OCI-LY1 (cell line): ENCODE measurements around the gene CACNB2.

ENCODE experiments used
- H2AFZ ChIP-seq: fragments of 200-600 bp; sonication (generic), shearing (Covaris generic); 2 replicates; pipeline ENCODE4 v1.6.0; 2014; ENCODE audit warnings: antibody characterized with exemption, mild to moderate bottlenecking, low read length
- H3F3A ChIP-seq: fragments of 200-600 bp; sonication (generic), shearing (Covaris generic); 2 replicates; pipeline ENCODE4 v1.6.0; 2014; ENCODE audit warnings: mild to moderate bottlenecking, antibody characterized with exemption, low read length, moderate library complexity; ENCODE audit not compliant: insufficient read depth
- H3K27ac ChIP-seq: fragments of 200-600 bp; sonication (generic); 2 replicates; pipeline ENCODE4 v1.5.1; 2014; ENCODE audit warnings: low read length, mixed run types, mild to moderate bottlenecking, low read depth; ENCODE audit not compliant: poor library complexity, severe bottlenecking
- H3K27me3 ChIP-seq: fragments of 200-600 bp; sonication (generic); 2 replicates; pipeline ENCODE4 v1.6.0; 2014; ENCODE audit warnings: antibody characterized with exemption, mild to moderate bottlenecking, low read length, moderate library complexity; ENCODE audit not compliant: insufficient read depth
- H3K36me3 ChIP-seq: fragments of 200-600 bp; sonication (generic); 2 replicates; pipeline ENCODE4 v1.6.1; 2014; ENCODE audit warnings: mild to moderate bottlenecking, antibody characterized with exemption, low read length, moderate library complexity, mixed read lengths; ENCODE audit not compliant: insufficient read depth
- H3K4me1 ChIP-seq: fragments of 200-600 bp; sonication (generic); 2 replicates; pipeline ENCODE4 v1.5.1; 2014; ENCODE audit warnings: mild to moderate bottlenecking, low read length, moderate library complexity; ENCODE audit not compliant: insufficient read depth, severe bottlenecking
- H3K4me2 ChIP-seq: fragments of 200-600 bp; sonication (generic), shearing (Covaris generic); 2 replicates; pipeline ENCODE4 v1.6.1; 2014; ENCODE audit warnings: low read length
- H3K4me3 ChIP-seq: fragments of 200-600 bp; sonication (generic); 2 replicates; pipeline ENCODE4 v1.5.1; 2014; ENCODE audit warnings: low read length, low read depth, mild to moderate bottlenecking, mixed read lengths; ENCODE audit not compliant: poor library complexity, severe bottlenecking
- H3K79me2 ChIP-seq: fragments of 200-600 bp; shearing (Covaris generic); 2 replicates; pipeline ENCODE4 v1.6.1; 2016; ENCODE audit warnings: mixed run types, low read length, mixed read lengths; ENCODE audit not compliant: insufficient read depth
- H3K9ac ChIP-seq: fragments of 200-600 bp; sonication (generic), shearing (Covaris generic); 2 replicates; pipeline ENCODE4 v1.6.1; 2014; ENCODE audit warnings: mild to moderate bottlenecking, low read length, mixed read lengths
- H3K9me2 ChIP-seq: fragments of 200-600 bp; sonication (generic), shearing (Covaris generic); 2 replicates; pipeline ENCODE4 v1.6.1; 2014; ENCODE audit warnings: low read depth, mild to moderate bottlenecking, low read length, mixed read lengths
- H3K9me3 ChIP-seq: fragments of 200-600 bp; shearing (Covaris generic); 2 replicates; pipeline ENCODE4 v1.6.1; 2014; ENCODE audit warnings: low read length, mixed read lengths
- H4K20me1 ChIP-seq: fragments of 200-600 bp; sonication (generic), shearing (Covaris generic); 2 replicates; pipeline ENCODE4 v1.6.0; 2016; ENCODE audit warnings: mild to moderate bottlenecking, low read length; ENCODE audit not compliant: insufficient read depth
- CTCF ChIP-seq: fragments of 200-600 bp; sonication (generic), shearing (Covaris generic); IDR thresholded peaks from 2 replicates; pipeline ENCODE4 v1.5.1; 2017; ENCODE audit warnings: mild to moderate bottlenecking, antibody characterized with exemption, low read length, moderate library complexity, mixed read lengths
- EZH2 ChIP-seq: fragments of 200-600 bp; sonication (generic), shearing (Covaris generic); IDR thresholded peaks from 2 replicates; pipeline ENCODE4 v1.8.0; 2017; ENCODE audit warnings: borderline replicate concordance, mixed run types, mild to moderate bottlenecking, antibody characterized with exemption, low read length, moderate library complexity, mixed read lengths

Gene CACNB2

GRCh38 chr10:18376650-18377049, 236.4 kb downstream of the CACNB2 start:
- H3K79me2 ChIP-seq = no peaks in the 10 kb centered on the region
- H3K9me3 ChIP-seq = peaks cover 5% of the 10 kb centered on the region; the same call in 1 of the 2 replicates

GRCh38 chr10:18377898-18378297, 237.7 kb downstream of the CACNB2 start:
- Histone ChIP-seq H3F3A (no peaks in the 10 kb centered on the region), H3K79me2 (no peaks in the 10 kb centered on the region), H3K9me2 (no peaks in the 10 kb centered on the region), H3K4me2 (no peak overlapping the region), H3K4me3 (no peak overlapping the region), H2AFZ (no peak overlapping the region; the same call in 1 of the 2 replicates), H4K20me1 (no peaks in the 10 kb centered on the region), H3K4me1 (peaks cover 19% of the 10 kb centered on the region), H3K9ac (no peak overlapping the region), H3K36me3 (no peaks in the 10 kb centered on the region), H3K27ac (no peak overlapping the region), H3K27me3 (no peaks in the 10 kb centered on the region), H3K9me3 (peaks cover 5% of the 10 kb centered on the region; the same call in 1 of the 2 replicates)
- TF ChIP-seq EZH2 (no peak), CTCF (no peak)

More at GRCh38 chr10:18376650-18377049, 236.4 kb downstream of the CACNB2 start:
- TF ChIP-seq CTCF (no peak), EZH2 (no peak)
- Histone ChIP-seq H3K9me2 (no peaks in the 10 kb centered on the region), H3K27ac (no peak overlapping the region), H3F3A (no peaks in the 10 kb centered on the region), H3K4me2 (no peak overlapping the region), H3K4me3 (no peak overlapping the region), H3K9ac (no peak overlapping the region), H3K36me3 (no peaks in the 10 kb centered on the region), H3K27me3 (no peaks in the 10 kb centered on the region), H4K20me1 (no peaks in the 10 kb centered on the region), H2AFZ (no peak overlapping the region), H3K4me1 (peaks cover 19% of the 10 kb centered on the region)

- Histone ChIP-seq H3K27ac (no peak overlapping the region), H3K27me3 (no peaks in the 10 kb centered on the region), H3K9me2 (no peaks in the 10 kb centered on the region), H2AFZ (peak overlapping the region; percentile 87; the same call in 1 of the 2 replicates), H3K79me2 (no peaks in the 10 kb centered on the region), H3K4me3 (no peak overlapping the region), H3K36me3 (no peaks in the 10 kb centered on the region), H3K4me2 (no peak overlapping the region), H3F3A (no peaks in the 10 kb centered on the region), H4K20me1 (no peaks in the 10 kb centered on the region), H3K9me3 (peaks cover 5% of the 10 kb centered on the region; the same call in 1 of the 2 replicates), H3K9ac (no peak overlapping the region), H3K4me1 (peaks cover 19% of the 10 kb centered on the region)
- TF ChIP-seq EZH2 (no peak), CTCF (no peak)
These were observed 238.5 kb downstream of the CACNB2 start for GRCh38 chr10:18378766-18379165.
